GM23338 (cell line): ENCODE results near the gene ETFA.

Experiments
- POLR2AphosphoS5 ChIP-seq: IDR thresholded peaks from 2 replicates; pipeline ENCODE4 v1.6.1; 2016; ENCODE audit warnings: antibody characterized with exemption, low read depth
- TF ChIP-seq, protein P1 (sequence below), 2 experiments: fragments of 200-600 bp in 1 of 2; sonication (generic) in 1 of 2; conservative IDR thresholded peaks; 2 replicates each; pipeline versions ENCODE4 v1.5.1 to v1.6.1; 2016 to 2017; ENCODE audit warnings: antibody characterized with exemption in 2 of 2, low read depth in 2 of 2, mild to moderate bottlenecking in 2 of 2, moderate library complexity in 1 of 2
- TF ChIP-seq, protein P2 (sequence below): IDR thresholded peaks from one replicate; pipeline ENCODE4 v1.6.1; 2018; ENCODE audit warnings: antibody characterized with exemption; ENCODE audit not compliant: unreplicated experiment

GRCh38 chr15:76183930-76184649, 127.2 kb downstream of the ETFA start:
- TF ChIP-seq, protein P1, sequence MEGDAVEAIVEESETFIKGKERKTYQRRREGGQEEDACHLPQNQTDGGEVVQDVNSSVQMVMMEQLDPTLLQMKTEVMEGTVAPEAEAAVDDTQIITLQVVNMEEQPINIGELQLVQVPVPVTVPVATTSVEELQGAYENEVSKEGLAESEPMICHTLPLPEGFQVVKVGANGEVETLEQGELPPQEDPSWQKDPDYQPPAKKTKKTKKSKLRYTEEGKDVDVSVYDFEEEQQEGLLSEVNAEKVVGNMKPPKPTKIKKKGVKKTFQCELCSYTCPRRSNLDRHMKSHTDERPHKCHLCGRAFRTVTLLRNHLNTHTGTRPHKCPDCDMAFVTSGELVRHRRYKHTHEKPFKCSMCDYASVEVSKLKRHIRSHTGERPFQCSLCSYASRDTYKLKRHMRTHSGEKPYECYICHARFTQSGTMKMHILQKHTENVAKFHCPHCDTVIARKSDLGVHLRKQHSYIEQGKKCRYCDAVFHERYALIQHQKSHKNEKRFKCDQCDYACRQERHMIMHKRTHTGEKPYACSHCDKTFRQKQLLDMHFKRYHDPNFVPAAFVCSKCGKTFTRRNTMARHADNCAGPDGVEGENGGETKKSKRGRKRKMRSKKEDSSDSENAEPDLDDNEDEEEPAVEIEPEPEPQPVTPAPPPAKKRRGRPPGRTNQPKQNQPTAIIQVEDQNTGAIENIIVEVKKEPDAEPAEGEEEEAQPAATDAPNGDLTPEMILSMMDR (conservative IDR thresholded peaks at IDR 0.05; ENCODE audit: low read depth in 2 of 2): no peak
- TF ChIP-seq, protein P2, sequence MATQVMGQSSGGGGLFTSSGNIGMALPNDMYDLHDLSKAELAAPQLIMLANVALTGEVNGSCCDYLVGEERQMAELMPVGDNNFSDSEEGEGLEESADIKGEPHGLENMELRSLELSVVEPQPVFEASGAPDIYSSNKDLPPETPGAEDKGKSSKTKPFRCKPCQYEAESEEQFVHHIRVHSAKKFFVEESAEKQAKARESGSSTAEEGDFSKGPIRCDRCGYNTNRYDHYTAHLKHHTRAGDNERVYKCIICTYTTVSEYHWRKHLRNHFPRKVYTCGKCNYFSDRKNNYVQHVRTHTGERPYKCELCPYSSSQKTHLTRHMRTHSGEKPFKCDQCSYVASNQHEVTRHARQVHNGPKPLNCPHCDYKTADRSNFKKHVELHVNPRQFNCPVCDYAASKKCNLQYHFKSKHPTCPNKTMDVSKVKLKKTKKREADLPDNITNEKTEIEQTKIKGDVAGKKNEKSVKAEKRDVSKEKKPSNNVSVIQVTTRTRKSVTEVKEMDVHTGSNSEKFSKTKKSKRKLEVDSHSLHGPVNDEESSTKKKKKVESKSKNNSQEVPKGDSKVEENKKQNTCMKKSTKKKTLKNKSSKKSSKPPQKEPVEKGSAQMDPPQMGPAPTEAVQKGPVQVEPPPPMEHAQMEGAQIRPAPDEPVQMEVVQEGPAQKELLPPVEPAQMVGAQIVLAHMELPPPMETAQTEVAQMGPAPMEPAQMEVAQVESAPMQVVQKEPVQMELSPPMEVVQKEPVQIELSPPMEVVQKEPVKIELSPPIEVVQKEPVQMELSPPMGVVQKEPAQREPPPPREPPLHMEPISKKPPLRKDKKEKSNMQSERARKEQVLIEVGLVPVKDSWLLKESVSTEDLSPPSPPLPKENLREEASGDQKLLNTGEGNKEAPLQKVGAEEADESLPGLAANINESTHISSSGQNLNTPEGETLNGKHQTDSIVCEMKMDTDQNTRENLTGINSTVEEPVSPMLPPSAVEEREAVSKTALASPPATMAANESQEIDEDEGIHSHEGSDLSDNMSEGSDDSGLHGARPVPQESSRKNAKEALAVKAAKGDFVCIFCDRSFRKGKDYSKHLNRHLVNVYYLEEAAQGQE: no peak
- no peak for TF ChIP-seq POLR2AphosphoS5
